Measurements from ENCODE around the gene PTPRZ1. TPM values are rescaled to one million over a fixed set of nuclear protein-coding genes. Genes with fewer than 3 reads are reported as not detected.

The PTPRZ1 gene
- total RNA-seq, 4 donors from 2014 or later: 0.32 to 33.9 (median 11.8) TPM

- peak; percentile 48 for ATAC-seq (ENCODE audit: low FRiP score)
- no peak for TF ChIP-seq CTCF (IDR thresholded peaks at IDR 0.05)
- DNase-seq (ENCODE audit: low spot score): no peak
Observed at GRCh38 chr7:121961089-121961867, 88.3 kb downstream of the PTPRZ1 start.

GRCh38 chr7:121966276-121966934 is 93.4 kb downstream of the PTPRZ1 start:
- DNase-seq (ENCODE audit: low spot score) (no peak), ATAC-seq (ENCODE audit: low FRiP score) (no peak)
- no peak for TF ChIP-seq CTCF (IDR thresholded peaks at IDR 0.05)

- DNase-seq (ENCODE audit: low spot score): no peak
- ATAC-seq (ENCODE audit: low FRiP score): no peak
Observed at GRCh38 chr7:121966935-121967332, 94.0 kb downstream of the PTPRZ1 start.

GRCh38 chr7:121985476-121986030 is 112.6 kb downstream of the PTPRZ1 start:
- no peak for ATAC-seq (ENCODE audit: low FRiP score)
- TF ChIP-seq CTCF (IDR thresholded peaks at IDR 0.05): no peak
- no peak for DNase-seq (ENCODE audit: low spot score)

More at GRCh38 chr7:121966935-121967332, 94.0 kb downstream of the PTPRZ1 start:
- TF ChIP-seq CTCF (IDR thresholded peaks at IDR 0.05): no peak

GRCh38 chr7:121992068-121992467 is 119.1 kb downstream of the PTPRZ1 start:
- TF ChIP-seq CTCF (IDR thresholded peaks at IDR 0.05): no peak
- DNase-seq (ENCODE audit: low spot score): no peak
- no peak for ATAC-seq (ENCODE audit: low FRiP score)

GRCh38 chr7:121994625-121995410 is 121.9 kb downstream of the PTPRZ1 start:
- ATAC-seq (ENCODE audit: low FRiP score) (peak; percentile 71), DNase-seq (ENCODE audit: low spot score) (peak; percentile 31)
- TF ChIP-seq CTCF (IDR thresholded peaks at IDR 0.05): no peak

All from omental fat pad (tissue), 4 donors.